ENCODE results near the gene CPPED1.

CPPED1 gene

DNA sequence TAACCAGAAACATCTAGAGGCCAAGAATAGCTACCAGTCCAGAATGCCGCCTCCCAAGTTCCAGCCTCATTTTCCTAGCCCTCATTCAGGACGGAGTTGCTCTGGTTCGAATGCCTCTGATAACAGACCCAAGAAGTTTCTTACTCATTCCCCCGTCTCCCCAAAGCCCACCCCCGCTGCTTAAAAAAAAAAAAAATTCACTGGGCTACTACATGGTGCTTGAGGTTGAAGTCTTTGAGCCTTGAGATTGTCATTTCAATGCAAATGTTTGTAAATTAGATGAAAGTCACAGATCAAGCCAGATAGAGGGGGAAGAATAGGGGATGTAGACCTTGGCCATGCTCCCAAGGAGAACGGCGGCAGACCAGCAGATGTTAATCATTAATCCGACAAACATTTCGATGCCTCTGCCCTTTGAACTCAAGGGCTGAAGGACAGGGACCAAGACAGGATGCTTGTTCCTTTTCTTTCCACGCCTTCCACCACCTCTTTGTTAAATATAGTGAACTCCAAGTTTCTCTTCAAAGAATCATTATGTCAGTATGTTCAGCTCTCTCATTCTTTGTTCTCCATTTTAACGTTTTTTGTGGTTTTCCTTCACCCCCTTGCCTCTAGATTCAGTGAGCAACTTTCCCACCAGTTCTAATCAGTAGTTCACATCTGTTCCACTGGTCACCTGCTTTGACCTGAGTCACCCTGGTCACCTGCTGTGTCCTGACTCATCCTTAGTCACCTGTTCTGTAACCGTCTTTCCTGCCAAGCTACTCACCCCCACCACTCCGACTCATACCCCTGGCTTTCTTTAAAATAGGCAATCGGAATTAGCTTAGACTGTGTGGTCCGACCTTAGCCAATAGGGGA, 190.3 kb downstream of the CPPED1 start:
- ATAC-seq: peak; percentile 93
- H3K27me3 Mint-ChIP-seq: no peaks in the 10 kb centered on the region
- peak overlapping the region; percentile 16 to 24 for H3K4me3 Mint-ChIP-seq
- peaks cover 0 to 7% of the 10 kb centered on the region in 2 donors for H3K9me3 Mint-ChIP-seq
- peak overlapping the region in 1 of 2 donors; percentile 54 for H3K27ac Mint-ChIP-seq
- H3K4me1 Mint-ChIP-seq: peaks cover 35% of the 10 kb centered on the region
- peak; percentile 40 to 55 for DNase-seq

DNA sequence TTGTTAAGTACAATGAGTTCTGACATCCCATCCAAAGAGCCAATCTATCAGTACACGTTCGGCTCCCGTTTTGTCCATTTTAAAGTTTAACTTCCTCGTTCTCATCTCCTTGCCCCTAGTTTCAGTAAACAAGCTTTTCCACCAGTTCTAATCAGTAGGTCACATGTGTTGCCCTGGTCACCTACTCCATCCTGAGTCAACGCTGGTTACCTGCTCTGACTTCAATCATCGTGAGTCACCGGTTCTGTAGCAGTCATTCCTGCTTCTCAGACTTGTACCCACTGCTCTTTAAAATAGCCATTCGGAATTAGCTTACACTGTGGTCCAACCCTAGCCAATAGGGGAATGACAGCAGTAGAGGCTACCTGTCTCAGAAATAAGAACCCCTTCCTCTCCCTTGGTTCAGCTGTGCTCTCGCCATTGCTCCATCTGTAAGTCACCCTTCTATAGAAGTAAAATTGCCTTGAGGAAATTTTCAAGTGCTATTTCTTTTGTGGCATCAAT, 191.0 kb downstream of the CPPED1 start:
- Mint-ChIP-seq H3K9me3 (peaks cover 0 to 7% of the 10 kb centered on the region in 2 donors), H3K27me3 (no peaks in the 10 kb centered on the region), H3K4me3 (no peak overlapping the region), H3K4me1 (peaks cover 28% of the 10 kb centered on the region), H3K27ac (no peak overlapping the region)
- no peak for DNase-seq
- ATAC-seq: peak; percentile 49

DNA sequence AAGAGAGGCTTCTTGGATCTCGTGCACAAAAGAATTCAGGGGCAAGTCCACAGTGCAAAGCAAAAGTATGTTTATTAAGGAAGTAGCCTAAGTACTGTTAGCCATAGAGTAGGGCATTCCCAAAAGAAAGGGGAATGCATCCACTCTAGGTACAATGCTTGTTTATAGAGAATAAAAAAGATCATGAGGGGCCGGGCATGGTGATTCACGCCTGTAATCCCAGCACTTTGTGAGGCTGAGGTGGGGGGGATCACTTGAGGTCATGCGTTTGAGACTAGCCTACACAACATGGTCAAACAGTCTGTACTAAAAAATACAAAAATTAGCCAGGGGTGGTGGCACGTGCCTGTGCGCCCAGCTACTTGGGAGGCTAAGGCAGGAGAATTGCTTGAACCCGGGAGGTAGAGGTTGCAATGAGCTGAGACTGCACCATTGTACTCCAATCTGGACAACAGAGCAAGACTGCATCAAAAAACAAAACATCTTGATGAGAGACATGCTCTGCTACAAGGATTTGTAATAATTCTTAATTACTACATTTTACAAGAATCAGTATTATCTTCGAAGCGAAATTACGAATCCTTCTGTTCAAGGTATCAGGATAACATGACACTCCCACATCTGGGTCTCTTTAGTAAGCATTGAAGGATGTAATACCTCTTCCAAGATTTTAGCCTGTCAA, 191.6 kb downstream of the CPPED1 start:
- H3K4me1 Mint-ChIP-seq: peaks cover 22% of the 10 kb centered on the region
- no peak overlapping the region for H3K4me3 Mint-ChIP-seq
- DNase-seq (no peak), ATAC-seq (no peak)
- no peaks in the 10 kb centered on the region for H3K27me3 Mint-ChIP-seq
- no peak overlapping the region for H3K27ac Mint-ChIP-seq
- peaks cover under 1 to 7% of the 10 kb centered on the region in 2 donors for H3K9me3 Mint-ChIP-seq

DNA sequence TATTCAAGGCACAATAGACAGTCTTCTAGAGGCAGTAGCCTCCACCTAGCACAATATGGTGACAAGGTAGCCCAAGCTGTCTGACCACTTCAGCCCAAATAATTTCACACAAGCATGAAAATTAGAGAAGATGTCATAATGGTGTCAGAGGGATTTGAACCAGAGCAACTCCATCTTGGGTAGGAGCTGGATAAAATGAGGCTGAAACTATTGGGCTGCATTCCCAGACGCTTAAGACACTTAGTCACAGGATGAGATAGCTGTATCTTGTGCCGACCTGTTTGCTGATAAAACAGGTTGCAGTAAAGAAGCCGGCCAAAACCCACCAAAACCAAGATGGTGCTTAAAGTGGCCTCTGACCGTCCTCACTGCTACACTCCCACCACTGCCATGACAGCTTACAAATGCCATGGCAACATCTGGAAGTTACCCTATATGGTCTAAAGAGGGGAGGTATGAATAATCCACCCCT, 192.6 kb downstream of the CPPED1 start:
- Mint-ChIP-seq H3K27me3 (peaks cover 10% of the 10 kb centered on the region), H3K9me3 (peaks cover 10 to 16% of the 10 kb centered on the region in 2 donors), H3K27ac (no peak overlapping the region), H3K4me3 (no peak overlapping the region), H3K4me1 (peaks cover 19% of the 10 kb centered on the region)
- ATAC-seq: no peak
- no peak for DNase-seq

DNA sequence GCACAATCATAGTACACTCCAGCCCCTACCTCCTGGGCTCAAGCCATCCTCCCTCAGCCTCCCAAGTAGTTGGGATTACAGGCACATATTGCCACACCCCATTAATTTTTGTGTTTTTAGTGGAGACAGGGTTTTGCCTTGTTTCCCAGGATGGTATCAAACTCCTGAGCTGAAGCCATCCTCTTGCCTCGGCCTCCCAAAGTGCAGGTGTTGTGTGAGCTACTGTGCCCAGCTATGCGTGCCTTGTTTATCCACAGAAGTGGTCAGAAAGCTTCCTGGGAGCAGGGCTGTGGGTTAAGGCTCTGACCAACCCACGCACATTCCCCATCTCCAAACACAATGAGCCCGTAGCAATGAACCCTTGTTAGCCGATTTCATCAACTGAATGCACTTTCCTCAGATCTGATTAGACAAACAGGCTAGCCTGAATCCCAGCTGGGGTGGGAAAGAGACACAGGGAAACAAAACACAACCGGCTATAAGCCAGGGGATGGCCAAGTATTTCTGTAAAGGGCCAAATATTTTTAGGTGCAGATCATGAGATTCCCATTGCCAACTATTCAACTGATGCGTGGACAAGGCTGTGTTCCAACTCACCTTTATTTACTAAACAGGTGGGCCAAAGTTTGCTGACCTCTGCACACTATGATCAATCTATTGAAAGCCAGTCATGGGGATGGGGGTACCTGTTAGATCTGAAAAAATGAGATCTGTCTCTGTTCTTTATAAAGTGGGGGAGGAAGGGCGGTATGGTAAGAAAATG, 193.6 kb downstream of the CPPED1 start:
- ATAC-seq (no peak), DNase-seq (no peak)
- Mint-ChIP-seq H3K27ac (no peak overlapping the region), H3K9me3 (peaks cover 10 to 19% of the 10 kb centered on the region in 2 donors), H3K27me3 (peaks cover 12% of the 10 kb centered on the region), H3K4me3 (no peak overlapping the region), H3K4me1 (peaks cover 19% of the 10 kb centered on the region)
